NCI-H187 treated with DMSO at 0.1 percent for 48 hours (cell line): ENCODE results near the gene XYLT1.
"Not testable (repeated sequence)": the region's sequence is repeated elsewhere in the genome, so short reads cannot be mapped to it uniquely, and the experiment has no call there.

ENCODE experiments used
- DNase-seq: peaks from one replicate; lab custom pipeline; 2025; lab: John Stamatoyannopoulos, UW

Gene XYLT1

DNA sequence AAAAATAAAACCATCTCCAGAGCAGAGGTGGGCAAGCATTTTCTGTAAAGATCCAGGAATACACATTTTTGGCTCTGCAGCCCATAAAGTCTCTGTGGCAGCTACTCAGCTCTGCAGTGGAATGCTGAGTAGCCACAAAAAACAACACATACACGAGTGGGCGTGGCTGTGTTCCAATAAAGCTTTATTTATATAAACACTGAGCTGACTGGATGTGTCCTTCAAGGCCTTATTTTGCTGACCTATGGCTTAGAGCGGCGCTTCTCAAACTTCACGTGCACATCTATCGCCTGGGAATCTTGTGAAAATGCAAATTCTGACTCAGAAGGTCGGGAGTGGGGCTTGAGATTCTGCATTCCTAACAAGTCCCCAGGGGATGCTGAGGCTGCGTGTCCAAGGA is 39.7 kb downstream of the XYLT1 start:
- DNase-seq, result no peak

DNA sequence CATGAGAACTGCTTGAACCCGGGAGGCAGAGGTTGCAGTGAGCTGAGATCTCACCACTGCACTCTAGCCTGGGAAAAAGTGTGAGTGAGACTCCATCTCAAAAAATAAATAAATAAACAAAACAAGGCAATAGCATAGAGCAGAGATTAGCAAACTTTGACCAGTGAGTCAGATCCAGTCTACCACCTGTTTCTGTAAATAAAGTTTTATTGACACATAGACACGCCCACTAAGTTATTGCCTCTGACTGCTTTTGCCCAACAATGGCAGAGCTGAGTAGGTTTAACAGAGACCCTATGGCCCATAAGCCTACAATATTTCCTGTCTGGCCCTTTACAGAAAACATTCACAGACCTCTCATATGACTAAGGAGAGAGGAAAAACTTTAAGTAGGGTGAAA is 44.3 kb downstream of the XYLT1 start:
- DNase-seq, result no peak

DNA sequence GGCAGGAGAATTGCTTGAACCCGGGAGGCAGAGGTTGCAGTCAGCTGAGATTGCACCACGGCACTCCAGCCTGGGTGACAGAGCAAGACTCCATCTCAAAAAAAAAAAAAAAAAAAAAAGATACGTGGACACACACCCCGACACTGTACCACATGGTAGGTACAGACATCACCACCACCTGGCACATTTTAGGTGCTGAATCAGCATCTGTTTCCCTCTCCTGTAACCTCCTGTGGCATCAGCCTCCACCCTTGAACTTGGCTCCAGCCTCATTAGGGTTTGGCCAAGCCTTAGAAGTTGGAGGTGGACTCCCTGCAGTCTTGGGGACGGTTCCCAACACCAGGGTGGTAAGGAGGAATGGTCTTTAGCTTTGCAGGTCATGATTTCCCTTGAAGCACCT is 46.0 kb downstream of the XYLT1 start:
- no peak for DNase-seq

DNA sequence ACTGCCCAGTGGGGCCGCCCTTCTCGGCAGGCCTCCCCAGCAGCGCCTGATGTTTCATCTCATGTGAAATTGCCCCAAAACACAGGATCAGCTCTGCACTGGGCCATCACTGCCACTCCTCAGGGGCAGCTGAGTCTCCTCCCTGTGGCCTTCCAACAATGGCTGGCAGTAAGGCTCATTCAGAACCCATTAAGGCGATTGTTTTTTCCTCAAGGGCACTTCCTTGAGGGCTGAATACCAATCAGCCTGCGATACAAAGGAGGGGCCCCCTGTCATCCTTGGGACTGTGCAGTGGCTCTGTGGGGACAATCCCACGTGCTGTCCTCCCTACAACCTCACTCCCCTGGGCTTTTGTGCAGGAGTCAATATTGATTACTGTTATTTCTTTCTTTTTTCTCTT is 47.5 kb downstream of the XYLT1 start:
- DNase-seq, result no peak

DNA sequence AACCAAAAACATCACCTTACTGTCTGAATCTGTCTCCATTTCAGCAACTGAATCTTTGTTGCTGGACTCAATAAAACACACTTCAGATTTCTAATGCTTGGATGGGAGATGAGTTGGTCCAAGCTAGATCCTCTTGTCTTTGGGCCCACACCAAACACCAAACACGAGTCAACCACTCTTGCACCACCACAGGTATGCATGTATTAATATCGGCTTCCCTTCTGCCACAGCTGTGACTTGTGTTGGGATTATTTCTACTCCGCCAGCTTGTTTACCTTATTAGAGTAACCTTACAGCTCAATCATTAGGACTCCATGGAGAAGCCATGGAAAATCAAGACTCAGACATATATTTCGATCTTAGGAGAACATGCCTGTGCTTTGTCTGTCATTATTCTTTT is 49.9 kb downstream of the XYLT1 start:
- DNase-seq, result no peak

DNA sequence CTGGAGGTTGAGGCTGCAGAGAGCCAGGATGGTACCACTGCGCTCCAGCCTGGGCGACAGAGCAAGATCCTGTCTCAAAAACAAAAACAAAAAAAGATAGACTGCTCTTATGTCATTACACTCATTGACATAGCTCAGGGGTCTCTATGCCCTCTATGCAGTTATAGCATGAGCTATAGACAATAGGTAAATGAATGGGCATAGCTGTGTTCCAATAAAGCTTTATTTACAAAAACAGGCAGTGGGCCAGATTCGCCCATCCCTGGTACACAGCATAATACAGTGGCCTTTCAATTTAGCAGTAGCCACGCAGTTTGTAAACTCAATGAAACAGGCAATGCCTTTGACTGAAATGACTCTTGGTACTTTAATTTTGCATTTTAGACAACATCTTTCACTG is 51.5 kb downstream of the XYLT1 start:
- no peak for DNase-seq

DNA sequence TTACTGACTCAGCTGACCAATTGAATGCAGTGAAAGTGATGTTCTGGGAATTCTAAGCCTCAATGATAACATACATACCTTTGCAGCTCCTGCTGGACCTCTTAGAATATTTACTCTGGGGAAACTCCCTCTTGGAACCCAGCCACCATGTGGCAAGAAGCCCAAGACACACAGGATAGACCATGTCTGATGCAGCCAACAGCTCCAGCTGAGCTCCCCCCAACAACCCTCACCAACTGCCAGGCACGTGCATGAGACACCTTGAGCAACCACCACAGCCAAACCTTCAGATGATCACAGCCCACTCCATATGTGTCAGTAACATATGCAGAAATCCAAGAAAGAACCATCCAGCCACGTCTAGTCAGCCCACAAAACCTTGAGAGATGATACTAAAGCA is 53.0 kb downstream of the XYLT1 start:
- DNase-seq, result no peak

DNA sequence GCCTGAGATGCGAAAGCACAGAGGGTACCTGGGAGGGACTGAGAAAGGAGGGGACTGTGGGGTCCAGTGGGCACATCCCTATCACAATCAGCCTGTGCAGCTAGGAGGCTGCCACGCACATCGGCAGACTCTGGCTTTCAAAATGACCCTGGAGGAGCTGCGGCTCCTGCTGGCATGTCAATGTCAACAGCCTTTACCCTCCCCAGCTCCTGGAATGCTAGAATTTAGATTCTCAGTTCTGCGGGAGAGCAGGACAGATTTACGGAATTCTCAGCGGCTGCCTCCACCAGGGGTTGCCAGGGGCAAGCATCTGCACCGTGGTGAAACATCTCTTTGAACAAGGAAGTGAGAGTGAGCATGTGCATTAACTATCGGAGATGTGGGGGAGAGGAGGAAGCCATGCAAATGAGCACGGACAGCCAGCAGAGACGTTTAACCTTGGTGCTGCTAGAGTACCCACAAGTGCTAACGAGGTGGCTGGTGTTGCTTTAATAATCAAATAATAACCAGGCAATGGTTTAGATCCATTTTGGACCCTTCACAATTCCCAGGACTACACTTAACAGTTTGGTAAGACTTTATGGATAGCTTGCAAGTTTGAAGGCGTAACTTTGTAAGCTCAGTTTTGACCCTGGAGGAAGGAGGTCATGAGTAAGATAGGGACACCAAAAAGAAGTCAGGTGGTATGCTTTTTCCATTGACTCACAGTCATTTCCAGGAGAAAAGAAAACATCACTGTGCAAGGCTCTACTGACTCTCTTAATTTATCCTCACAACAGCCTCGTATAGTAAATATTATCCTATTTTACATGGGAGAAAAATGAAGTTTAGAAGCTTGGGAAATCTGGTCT is 54.1 kb downstream of the XYLT1 start:
- no peak for DNase-seq

DNA sequence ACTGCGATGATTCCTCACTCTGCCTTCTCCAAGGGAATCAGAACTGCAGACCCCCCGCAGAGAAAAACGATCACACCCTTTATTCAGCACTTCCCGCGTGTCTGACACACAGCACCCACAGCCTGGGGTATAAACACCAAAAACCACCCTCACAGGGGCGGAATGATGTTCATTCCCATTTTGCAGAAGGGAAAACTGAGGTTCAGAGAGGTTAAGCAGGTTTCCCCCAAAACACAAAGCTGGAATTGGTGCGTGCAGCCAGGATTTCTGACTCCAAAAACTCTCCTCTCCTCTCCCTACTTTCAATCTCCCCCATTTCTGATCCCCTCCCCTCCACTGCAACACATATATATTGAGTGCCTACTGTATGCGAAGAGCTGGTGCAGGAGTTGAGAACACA is 55.8 kb downstream of the XYLT1 start:
- DNase-seq, result no peak

DNA sequence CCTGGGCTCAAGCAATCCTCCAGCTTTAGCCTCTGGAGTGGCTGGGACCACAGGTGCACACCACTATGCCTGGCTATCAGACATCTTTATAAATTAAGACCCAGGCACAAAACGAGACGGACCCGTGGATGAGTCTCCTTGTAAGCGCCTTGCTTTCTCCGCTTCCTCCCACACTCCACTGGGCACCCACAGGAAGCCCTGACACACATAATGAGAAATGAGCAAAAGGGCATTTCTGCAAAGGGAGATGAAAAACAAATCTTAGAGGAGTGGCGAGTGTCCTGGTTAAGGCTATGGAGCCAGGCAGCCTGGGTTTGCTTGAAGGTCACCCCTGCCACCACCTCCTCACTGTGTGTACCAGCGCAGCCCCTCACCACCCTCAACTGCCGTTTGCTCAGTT is 56.3 kb downstream of the XYLT1 start:
- DNase-seq, result no peak

DNA sequence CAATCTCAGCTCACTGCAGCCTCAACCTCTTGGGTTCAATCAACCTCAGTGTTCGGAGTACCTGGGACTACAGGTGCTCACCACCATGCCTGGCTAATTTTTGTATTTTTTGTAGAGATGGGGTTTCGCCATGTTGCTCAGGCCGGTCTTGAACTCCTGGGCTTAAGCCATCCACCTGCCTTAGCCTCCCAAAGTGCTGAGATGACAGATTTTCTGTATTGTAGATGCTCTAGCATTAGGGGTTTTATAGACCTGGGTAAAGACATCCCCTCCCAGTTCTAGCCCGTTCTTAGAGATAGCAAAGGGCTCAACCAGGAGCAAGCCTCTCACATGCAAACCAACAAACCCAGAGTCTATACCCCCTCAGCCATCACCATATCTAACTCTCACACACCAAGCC is 57.3 kb downstream of the XYLT1 start:
- no peak for DNase-seq

DNA sequence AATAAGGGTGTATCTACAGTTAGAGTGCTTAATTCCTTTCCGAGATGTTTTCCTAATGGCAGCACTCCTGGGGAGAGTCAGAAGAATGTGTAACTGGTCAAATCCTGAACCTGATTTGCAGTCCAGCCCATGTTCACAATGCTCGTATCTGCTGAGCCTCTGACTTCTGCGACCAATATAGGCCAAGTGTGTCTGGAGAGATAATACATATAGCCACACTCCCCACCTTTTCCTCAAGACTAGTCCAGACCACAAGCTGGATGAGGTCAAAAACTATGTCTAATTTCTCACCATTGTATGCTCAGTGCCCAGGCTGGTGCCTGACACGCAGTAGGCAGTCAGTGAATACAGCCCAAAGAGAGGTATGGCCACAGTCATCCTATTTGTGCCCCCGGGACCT is 58.0 kb downstream of the XYLT1 start:
- no peak for DNase-seq

DNA sequence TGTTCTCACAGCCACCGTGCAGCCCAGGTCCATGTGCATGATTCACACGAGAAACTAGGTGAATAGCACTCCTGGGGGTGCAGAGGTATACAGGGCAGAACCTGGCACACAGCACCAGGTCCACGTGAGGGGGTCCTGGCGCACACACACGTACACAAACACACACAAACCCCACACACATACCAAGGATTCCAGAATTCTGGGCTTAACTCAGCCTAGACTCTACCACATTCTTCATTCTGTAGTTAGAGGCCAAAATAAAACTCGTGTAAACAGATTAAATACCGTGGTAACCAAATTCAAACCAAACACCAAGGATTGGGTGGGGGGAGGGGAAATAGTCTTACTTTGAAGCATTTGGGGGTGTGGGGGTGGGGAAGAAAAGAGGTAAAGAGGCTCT is 58.5 kb downstream of the XYLT1 start:
- no peak for DNase-seq

DNA sequence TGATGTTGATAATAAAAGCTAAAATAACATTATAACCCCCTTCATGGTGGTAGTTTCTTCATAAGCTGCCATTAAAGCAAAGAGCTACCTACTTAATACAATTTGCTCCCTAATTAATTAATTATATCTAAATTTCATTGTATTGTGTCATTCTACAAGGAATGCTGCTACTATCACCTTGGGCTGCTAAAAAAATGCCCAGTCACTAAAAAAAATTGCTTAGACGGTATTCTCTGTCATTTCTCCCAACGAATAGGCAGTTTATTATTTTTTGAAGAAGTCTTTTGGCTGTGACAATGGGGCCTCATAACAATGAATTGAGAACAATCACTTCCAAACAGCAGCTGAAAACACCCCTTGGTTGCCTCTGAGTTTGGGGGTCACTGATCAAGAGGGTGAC is 59.5 kb downstream of the XYLT1 start:
- DNase-seq, result no peak

DNA sequence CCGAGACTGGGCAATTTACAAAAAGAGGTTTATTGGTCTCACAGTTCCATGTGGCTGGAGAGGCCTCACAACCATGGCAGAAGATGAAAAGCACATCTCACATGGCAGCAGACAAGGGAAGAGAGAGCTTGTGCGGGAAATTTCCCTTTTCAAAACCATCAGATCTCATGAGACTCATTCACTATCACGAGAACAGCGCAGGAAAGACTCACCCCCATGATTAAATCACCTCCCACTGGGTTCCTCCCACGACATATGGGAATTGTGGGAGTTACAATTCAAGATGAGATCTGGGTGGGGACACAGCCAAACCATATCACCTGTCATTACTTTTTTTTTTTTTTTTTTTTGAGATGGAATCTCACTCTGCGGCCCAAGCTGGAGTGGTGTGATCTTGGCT is 60.4 kb downstream of the XYLT1 start:
- not testable (repeated sequence) for DNase-seq

DNA sequence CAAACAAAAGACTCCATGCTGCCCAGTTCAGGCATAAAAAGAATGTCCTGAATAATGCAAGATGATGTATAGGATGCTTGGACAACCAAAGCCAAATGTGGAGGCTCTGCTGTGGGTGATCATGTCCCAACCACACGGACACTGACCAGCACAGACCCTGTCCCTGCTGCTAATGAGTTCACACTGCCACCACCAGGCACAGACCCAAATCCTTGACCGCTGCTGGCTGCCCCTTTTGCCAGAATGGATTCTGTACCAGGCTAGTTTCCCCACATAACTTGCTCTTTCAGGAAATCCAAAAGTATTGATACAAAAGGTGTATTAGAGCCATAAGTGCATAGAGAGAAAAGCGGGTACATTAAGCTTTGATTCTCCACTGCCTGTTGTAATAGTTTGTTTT is 60.9 kb downstream of the XYLT1 start:
- DNase-seq, result no peak

DNA sequence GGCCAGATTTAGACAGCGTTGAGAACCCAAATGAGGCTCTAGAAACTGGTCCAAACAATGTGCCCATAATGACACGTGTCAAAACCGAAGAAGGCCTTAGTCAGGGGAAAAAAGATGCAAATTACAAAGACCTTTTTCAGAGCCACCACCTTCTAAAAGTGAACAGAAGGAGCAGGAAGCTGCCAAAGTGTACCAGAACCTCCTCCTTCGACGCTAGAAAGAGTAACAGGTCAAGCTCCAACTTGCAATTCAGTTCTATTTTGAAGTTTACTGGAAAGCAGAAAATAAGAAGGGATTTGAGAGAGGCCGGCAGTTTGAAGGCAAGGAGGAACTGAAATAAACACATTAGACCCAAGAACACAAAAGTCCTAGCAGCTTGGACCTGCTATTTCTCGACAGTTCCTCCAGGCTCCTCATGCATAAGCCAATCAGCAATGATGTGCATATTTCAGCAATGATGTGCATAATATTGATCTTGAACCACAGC is 61.8 kb downstream of the XYLT1 start:
- DNase-seq, result no peak

DNA sequence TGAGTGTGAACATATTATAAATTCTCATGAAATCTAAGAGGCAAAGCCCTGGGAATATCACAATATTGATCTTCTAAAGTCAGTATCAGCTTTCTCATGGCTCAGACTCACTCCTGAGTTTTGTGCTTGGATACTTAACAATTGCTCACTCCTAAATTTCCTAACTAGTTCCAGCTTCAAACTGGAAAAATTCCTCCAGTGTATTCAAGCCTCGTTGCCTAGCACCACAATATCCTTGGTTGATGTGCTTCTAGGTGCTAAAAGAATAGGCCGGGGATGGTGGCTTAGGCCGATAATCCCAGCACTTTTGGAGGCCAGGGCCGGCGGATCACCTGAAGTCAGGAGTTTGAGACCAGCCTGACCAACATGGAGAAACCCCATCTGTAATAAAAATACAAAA is 62.5 kb downstream of the XYLT1 start:
- no peak for DNase-seq

DNA sequence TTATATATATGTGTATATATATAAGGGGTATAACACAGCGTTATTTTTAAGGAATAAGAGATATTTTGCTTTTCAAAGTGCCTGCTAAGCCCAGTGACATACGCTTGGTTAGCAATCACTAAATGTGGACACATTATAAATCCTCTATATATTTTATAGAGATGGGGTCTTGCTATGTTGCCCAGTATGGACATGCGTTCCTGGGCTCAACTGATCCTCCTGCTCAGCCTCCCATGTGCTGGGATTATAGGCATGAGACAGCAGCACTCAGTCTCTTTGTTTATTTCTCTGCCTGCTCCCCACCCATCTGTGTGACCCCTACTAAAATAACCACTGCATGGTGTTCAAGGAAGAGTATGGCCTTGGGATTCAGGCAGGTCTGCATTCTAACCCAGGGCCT is 63.4 kb downstream of the XYLT1 start:
- no peak for DNase-seq

DNA sequence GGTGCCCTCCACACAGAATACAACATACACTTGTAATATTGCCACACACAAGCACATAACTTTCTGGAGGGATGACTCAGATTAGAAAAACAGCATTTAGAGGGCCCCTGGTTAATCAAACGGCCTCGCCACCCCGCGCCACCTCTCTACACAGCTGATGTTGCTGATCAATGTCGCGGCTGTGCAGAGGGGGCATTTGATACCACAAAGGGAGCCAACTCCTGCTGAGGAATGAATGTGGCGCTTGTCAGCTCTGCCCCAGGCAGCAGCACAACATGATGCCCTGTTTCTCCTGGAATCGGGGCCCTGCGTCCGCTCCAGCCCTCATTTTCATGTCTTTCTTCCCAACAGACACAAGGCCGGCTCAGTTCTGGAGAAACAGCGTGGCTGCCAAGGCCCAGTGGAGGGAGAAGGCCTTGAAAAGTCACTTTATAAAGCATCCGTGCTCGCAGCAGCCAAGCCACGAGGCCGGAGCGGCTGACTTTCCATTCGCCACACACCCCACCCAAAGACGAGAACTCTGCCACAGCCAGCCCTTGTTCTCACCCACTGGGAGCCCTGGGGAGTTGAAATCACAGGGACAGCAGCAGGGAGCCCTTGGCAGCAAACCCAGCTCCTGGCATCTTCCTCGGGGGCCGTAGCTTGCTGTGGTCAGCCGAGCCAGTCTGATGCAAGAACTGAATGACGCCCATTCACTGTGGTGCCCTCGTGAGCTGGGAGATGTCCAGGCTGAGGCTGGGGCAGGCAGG is 65.6 kb downstream of the XYLT1 start:
- no peak for DNase-seq

DNA sequence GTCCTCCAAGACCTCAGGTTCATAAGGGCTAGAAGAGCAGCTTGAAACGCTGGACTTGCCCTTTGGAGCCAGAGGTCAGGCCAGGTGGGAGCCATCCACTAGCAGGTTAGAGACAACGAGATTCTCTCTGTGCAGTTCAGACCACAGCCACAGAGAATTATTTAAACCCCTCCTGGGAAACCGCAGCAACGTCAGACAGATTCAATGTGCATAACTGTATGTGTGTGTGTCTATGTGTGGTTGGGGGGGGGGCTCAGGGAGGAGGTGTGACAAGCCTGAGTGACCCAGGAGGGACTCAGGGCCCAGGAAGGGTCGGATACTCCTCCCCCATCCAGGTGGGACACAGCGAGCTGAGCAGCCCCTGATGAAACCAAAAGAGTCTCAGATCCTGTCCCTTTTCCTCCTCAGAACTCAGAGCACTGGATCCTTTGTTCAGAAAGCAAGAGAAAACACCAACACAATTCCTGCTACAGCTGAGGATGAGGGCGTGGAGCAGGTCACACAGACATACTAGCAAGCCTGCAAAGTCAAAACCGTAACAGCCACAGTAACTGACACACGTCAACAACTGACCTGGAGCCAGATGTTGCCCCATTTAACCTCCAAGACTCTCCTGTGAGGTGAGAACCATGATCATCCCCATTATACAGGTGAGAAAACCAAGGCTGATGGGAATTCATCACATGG is 66.8 kb downstream of the XYLT1 start:
- no peak for DNase-seq

DNA sequence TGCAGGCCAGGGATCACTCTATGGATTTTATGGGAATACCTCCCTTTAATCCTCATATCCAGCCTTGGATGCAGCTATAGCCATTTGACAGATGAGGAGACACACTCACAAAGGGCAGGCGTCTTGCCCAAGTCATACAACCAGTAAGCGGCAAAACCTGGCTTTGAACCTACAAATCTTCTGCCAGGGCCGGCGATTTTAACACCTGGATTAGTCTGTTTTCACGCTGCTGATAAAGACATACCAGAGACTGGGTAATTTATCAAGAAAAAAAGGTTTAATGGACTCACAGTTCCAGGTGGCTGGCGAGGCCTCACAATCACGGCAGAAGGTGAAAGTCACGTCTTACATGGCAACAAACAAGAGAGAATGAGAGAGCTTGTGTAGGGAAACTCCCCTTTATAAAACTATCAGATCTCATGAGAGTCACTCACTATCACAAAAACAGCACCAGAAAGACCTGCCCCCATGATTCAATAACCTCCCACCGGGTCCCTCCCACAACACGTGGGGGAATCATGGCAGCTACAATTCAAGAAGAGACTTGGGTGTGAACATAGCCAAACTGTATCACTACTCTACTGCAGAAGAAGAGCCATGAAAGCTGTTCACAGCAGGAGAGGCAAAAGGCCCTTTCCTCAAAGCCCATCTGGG is 67.5 kb downstream of the XYLT1 start:
- no peak for DNase-seq
